ENCODE measurements around the gene CENPB.

Gene CENPB

GRCh38 chr20:3738111-3739053 is 48.2 kb downstream of the CENPB start:
- no peak for TF ChIP-seq ZBTB7A (IDR thresholded peaks at IDR 0.05; ENCODE audit: low read depth)
- no peak for TF ChIP-seq NFIC (IDR thresholded peaks at IDR 0.05)
- TF ChIP-seq TCF12 (IDR thresholded peaks at IDR 0.05; ENCODE audit: low read depth), result no peak
- TF ChIP-seq YY1 (IDR thresholded peaks at IDR 0.05; ENCODE audit: low read depth), result no peak
- TF ChIP-seq CREB1 (IDR thresholded peaks at IDR 0.05; ENCODE audit: low read depth), result no peak
- no peak for TF ChIP-seq RAD21 (IDR thresholded peaks at IDR 0.05; ENCODE audit: low read depth)
- TF ChIP-seq, protein P1, sequence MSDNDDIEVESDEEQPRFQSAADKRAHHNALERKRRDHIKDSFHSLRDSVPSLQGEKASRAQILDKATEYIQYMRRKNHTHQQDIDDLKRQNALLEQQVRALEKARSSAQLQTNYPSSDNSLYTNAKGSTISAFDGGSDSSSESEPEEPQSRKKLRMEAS (IDR thresholded peaks at IDR 0.05), result no peak
- no peak for TF ChIP-seq USF1 (IDR thresholded peaks at IDR 0.05)
- no peak for TF ChIP-seq TAF1 (IDR thresholded peaks at IDR 0.05; ENCODE audit: low read depth)
- no peak for TF ChIP-seq CEBPB (IDR thresholded peaks at IDR 0.05)

GRCh38 chr20:3735768-3736167 is 50.8 kb downstream of the CENPB start:
- TF ChIP-seq CEBPB (IDR thresholded peaks at IDR 0.05) (no peak), TAF1 (IDR thresholded peaks at IDR 0.05; ENCODE audit: low read depth) (no peak)

DNA sequence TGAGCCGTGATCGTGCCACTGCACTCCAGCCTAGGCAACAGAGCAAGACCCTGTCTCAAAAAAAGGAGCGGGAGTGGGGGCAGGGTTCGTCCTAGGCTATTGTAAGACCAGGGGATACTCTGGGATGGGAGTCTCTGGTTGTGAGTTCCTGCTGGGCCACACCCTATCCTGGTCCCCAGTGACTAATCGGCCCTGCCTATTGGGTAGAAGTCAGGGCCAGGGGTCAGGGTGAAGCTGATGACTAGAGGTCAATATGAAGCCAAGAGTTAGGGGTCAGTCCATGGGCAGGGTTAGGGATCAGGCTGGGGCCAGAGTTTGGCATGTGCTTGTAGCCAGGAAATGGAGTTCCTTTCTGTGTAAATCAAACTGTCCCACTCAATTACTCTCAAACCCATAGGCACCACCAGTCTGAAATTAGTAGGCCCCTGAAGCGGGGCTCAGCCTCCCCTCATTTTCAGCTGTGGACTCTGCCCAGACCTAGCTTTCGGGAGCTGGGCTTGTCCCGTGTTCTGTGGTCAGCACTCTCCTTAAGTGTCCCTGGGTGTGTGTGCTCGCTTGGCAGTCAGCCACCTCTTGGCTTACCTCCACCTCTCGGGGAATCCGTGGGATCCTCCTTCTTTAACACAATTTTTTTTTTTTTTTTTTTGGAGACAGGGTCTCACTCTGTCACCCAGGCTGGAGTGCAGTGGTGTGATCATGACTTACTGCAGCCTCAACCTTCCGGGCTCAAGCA is 52.3 kb downstream of the CENPB start:
- no peak for TF ChIP-seq RAD21 (IDR thresholded peaks at IDR 0.05; ENCODE audit: low read depth)
- no peak for TF ChIP-seq EGR1 (IDR thresholded peaks at IDR 0.05)
